CD4-positive, alpha-beta T cell treated with Interleukin-21 for 1 hour (primary cell): Measurements from ENCODE around the gene PRRT2.
"Not testable (repeated sequence)": the region's sequence is repeated elsewhere in the genome, so short reads cannot be mapped to it uniquely, and the experiment has no call there.

Experiments
- DNase-seq: peaks from one replicate; pipeline ENCODE4 v3.0.0-alpha.2; 2020

PRRT2 gene

GRCh38 chr16:29812754-29813643 lies 1.0 kb downstream of the PRRT2 start:
- no peak for DNase-seq

- DNase-seq = no peak
Observed at GRCh38 chr16:29813644-29814562, 1.9 kb downstream of the PRRT2 start.

GRCh38 chr16:29814592-29814991 lies 2.6 kb downstream of the PRRT2 start:
- no peak for DNase-seq

- no peak for DNase-seq
Observed at GRCh38 chr16:29815032-29815721, 3.2 kb downstream of the PRRT2 start.

GRCh38 chr16:29815793-29816693 lies 4.0 kb downstream of the PRRT2 start, which contains the start of gene PAGR1:
Gene PAGR1, plus strand, starts transcription at chr16:29816152. Its CDS starts 374 bp downstream, at chr16:29816526.
- DNase-seq = peak; percentile 100

DNA sequence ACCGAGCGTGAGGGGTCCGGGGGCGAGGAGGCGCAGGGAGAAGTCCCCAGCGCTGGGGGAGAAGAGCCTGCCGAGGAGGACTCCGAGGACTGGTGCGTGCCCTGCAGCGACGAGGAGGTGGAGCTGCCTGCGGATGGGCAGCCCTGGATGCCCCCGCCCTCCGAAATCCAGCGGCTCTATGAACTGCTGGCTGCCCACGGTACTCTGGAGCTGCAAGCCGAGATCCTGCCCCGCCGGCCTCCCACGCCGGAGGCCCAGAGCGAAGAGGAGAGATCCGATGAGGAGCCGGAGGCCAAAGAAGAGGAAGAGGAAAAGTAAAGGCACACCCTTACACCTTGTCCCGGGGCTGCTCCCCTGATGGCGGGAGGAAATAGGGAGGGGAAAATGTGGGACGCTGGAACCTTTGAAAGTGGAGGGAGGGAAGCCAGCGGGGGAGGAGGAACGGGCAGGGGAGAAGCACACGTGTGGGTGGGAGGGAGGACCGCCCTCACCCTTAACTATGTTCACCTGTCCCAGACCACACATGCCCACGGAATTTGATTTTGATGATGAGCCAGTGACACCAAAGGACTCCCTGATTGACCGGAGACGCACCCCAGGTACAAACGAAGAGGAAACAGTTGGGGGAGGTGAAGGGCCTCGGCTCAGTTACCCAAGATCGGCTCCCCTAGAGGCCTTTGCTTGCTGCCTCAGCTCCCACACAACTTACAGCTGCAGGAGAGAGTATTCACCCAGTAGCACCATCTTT lies 4.9 kb downstream of the PRRT2 start:
- DNase-seq = peak; percentile 54

GRCh38 chr16:29818082-29818481 lies 6.1 kb downstream of the PRRT2 start:
- no peak for DNase-seq

DNA sequence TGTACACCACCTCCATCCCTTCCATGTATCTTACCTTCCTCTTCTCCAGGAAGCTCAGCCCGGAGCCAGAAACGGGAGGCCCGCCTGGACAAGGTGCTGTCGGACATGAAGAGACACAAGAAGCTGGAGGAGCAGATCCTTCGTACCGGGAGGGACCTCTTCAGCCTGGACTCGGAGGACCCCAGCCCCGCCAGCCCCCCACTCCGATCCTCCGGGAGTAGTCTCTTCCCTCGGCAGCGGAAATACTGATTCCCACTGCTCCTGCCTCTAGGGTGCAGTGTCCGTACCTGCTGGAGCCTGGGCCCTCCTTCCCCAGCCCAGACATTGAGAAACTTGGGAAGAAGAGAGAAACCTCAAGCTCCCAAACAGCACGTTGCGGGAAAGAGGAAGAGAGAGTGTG lies 7.5 kb downstream of the PRRT2 start:
- DNase-seq = no peak

DNA sequence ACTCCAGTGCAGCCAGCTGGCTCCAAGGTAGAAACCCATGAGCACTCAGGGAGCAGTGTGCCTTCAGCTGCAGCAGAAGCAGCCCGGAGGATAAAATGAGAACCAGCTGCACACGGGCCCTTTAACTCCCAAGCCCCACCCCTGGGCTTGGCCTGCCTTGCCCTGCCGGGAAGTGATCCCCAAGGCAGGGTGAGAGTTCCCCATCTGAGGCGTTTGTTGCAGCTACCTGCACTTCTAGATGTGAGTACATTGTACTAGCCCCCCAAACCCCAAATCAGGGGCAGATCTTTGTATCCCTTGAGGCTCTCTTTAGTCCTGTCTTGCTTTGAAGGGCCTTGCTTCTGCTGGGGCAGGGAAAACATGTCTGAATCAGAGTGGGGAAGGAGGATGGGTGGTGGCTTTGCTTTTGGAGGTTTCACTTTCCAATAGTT lies 8.3 kb downstream of the PRRT2 start, which contains the start of gene MVP:
Gene MVP, plus strand, starts transcription at position 192 of the 431 bp plus-strand sequence. CDS start 10,088 bp downstream, outside the sequence.
- peak; percentile 81 for DNase-seq

- peak; percentile 79 for DNase-seq
Observed at GRCh38 chr16:29820730-29821642, 9.0 kb downstream of the PRRT2 start.

DNA sequence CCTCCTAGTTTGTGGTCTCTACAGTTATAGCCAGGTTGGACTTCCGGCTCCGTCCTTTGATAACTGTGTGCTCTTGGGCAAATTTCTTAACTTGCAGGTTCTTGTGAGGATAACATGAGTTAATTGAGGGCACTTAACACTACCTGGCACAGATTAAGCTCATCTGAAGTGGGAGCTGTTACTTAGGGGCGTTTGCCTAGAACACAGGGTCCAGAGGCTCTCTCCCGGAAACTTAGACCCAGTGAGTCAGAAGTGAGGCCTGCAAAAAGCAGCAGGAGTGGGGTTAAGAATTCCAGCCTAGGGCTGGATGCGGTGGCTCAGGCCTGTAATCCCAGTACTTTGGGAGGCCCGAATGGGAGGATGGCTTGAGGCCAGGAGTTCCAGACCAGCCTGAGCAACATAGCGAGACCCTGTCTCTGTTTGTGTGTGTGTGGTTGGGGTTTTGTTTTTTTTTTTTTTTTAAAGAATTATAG lies 9.7 kb downstream of the PRRT2 start:
- DNase-seq = no peak

- no peak for DNase-seq
Observed at GRCh38 chr16:29824589-29825144, 12.7 kb downstream of the PRRT2 start.

DNA sequence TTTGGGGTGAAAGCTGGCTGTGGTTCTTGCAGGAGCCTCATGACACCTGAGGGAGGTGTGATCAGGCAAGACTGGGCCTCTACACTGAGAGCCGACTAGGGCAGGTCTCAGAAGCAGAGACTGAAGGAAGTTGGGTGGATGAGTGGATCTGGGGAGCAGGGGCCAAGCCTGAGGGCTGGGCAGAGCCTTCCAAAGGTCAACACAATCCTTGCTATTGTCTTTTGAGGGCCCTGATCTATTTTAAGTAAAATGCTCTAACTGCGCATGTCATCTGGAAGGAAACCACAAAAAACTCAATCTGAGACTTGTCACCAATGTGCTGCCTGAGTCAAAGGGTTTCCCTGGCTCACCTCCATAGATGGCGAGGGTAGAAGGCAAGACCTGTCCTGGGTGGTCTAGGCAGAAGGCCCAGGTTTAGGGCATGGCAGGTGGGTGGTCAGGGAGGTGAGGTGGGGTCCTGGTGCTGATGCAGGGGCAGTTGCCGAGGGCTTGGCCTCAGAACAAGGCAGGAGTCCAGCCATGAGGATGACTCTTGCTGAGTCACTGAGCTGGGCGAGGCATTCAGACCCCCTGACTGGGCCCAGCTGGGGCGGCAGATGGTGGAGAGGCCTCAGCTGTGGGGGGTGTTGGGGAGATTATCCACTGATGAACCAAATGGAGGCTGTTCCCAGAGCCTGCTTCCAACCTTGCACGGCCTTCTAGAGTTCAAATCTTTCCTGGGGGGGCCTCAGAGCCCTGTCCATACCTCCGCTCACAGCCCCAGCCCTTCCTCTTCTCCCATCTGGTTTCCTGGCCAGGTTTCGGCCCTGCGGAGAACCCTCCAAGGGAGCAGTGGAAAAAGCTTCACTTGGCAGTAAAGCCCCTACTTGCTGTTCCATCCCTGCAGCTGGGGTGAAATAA lies 13.4 kb downstream of the PRRT2 start:
- DNase-seq = peak; percentile 42

DNA sequence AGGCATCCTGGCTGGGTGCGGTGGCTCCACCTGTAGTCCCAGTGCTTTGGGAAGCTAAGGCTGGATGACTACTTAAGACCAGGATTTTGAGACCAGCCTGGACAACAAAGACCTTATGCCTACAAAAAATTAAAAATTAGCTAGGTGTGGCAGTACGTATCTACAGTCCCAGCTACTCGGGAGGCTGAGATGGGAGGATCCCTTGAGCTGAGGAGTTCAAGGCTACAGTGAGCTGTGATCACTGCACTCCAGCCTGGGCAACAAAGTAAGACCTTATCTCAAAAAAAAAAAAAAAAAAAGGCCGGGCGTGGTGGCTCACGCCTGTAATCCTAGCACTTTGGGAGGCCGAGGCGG lies 14.3 kb downstream of the PRRT2 start:
- DNase-seq = no peak

- no peak for DNase-seq
Observed at GRCh38 chr16:29830774-29831173, 18.8 kb downstream of the PRRT2 start.

DNA sequence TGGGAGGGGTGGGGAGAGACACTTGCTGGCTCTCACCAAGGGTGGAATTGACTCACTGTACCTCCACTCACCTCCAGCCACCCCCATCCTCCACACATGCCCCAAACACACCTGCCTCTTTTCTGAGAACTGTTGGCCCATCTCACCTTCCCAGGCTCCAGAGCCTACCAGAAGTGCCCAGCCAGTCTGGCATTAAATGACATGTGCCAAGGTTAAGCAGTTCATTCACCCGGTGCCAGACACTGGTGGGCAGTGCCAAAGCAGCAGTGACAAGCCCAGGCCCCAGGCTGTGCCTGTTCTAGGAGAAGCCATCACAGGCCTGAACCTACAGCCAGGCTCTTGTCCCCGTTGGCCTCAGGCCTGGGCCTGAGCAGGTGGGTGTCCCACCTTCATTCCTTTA lies 19.5 kb downstream of the PRRT2 start:
- no peak for DNase-seq

DNA sequence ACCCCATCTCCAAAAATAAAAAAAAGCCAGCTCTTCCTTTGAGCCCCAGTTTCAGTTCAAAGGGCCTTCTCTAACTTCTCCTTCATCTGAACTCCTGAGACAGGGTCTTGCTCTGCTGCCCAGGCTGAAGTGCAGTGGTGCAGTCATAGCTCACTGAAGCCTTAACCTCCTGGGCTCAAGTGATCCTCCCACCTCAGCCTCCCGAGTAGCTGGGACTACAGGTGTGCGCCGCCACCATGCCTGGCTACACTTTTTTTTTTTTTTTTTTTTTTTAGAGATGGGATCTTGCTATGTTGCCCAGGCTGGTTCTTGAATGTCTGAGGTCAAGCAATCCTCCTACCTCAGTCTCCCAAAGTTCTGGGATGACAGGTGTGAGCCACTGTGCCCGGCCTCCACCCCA lies 21.2 kb downstream of the PRRT2 start:
- DNase-seq = not testable (repeated sequence)

GRCh38 chr16:29834079-29834478 lies 22.1 kb downstream of the PRRT2 start:
- no peak for DNase-seq
